Measurements from ENCODE around the gene GALNT5.

The GALNT5 gene

DNA sequence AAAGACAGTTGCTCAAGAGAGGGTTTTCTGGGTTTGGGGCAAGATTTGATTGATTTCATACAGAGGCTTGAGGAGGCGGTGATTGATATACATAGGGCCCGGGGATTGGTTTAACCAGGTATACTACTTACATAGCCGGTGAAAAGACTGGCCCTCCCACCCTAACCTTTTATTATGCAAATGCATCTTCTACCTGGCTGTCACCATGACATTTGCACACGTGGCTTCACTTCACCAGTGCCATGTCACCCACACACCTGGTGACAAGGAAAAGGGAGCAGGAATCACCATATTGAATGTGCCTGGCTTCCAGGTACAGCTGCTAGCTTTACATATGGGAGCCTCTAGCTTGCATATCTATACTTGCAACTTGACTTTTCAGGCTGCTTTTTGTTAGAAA is 58.4 kb downstream of the GALNT5 start:
- Histone ChIP-seq H3K27me3 (ENCODE audit: low read depth, low read length) (no peaks in the 10 kb centered on the region), H4K20me1 (ENCODE audit: insufficient read depth, low read length) (no peaks in the 10 kb centered on the region), H3K9ac (ENCODE audit: low read length) (no peak overlapping the region), H3K79me2 (ENCODE audit: low read length) (no peaks in the 10 kb centered on the region), H3K4me2 (ENCODE audit: low read length) (no peak overlapping the region), H2AFZ (ENCODE audit: low read depth, low read length) (no peak overlapping the region), H3K27ac (ENCODE audit: low read length) (no peak overlapping the region), H3K4me1 (ENCODE audit: low read length) (peaks cover 51% of the 10 kb centered on the region), H3K36me3 (replicated peaks; ENCODE audit: low read depth, low read length) (peaks cover 5% of the 10 kb centered on the region), H3K9me3 (ENCODE audit: insufficient read depth, low read length) (no peaks in the 10 kb centered on the region), H3K4me3 (ENCODE audit: low read length) (no peak overlapping the region)
- no peak for TF ChIP-seq EZH2phosphoT487 (IDR thresholded peaks at IDR 0.05; ENCODE audit: low read depth)
- TF ChIP-seq, protein P1, sequence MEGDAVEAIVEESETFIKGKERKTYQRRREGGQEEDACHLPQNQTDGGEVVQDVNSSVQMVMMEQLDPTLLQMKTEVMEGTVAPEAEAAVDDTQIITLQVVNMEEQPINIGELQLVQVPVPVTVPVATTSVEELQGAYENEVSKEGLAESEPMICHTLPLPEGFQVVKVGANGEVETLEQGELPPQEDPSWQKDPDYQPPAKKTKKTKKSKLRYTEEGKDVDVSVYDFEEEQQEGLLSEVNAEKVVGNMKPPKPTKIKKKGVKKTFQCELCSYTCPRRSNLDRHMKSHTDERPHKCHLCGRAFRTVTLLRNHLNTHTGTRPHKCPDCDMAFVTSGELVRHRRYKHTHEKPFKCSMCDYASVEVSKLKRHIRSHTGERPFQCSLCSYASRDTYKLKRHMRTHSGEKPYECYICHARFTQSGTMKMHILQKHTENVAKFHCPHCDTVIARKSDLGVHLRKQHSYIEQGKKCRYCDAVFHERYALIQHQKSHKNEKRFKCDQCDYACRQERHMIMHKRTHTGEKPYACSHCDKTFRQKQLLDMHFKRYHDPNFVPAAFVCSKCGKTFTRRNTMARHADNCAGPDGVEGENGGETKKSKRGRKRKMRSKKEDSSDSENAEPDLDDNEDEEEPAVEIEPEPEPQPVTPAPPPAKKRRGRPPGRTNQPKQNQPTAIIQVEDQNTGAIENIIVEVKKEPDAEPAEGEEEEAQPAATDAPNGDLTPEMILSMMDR (IDR thresholded peaks at IDR 0.05; ENCODE audit: low read depth, low read length), result no peak

DNA sequence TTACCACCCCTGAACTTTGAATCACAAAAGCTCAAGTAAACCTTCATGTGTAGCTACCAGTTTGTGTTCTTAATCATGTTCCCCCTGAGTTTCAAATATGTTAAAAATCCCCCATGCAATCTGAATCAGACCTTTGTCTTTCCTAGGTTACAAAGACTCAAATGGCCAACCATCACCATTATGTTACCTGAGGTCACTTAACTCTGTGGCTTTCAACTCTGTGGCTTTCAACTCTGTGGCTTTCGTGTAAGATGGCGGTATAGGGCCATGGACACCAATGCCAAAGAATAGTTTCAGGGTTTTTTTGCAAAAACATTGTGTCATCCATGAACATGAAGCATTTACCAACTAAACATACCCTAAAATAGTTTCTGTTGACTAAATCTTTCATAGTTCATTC is 61.4 kb downstream of the GALNT5 start:
- H3K79me2 ChIP-seq (ENCODE audit: low read length), result no peaks in the 10 kb centered on the region
- no peak overlapping the region for H3K27ac ChIP-seq (ENCODE audit: low read length)
- no peaks in the 10 kb centered on the region for H3K9me3 ChIP-seq (ENCODE audit: insufficient read depth, low read length)
- TF ChIP-seq EZH2phosphoT487 (IDR thresholded peaks at IDR 0.05; ENCODE audit: low read depth), result no peak
- TF ChIP-seq, protein P1 (IDR thresholded peaks at IDR 0.05; ENCODE audit: low read depth, low read length), result no peak
- no peak overlapping the region for H3K9ac ChIP-seq (ENCODE audit: low read length)
- H3K4me3 ChIP-seq (ENCODE audit: low read length), result no peak overlapping the region
- H3K4me2 ChIP-seq (ENCODE audit: low read length), result no peak overlapping the region
- H2AFZ ChIP-seq (ENCODE audit: low read depth, low read length), result no peak overlapping the region
- H3K36me3 ChIP-seq (replicated peaks; ENCODE audit: low read depth, low read length), result peaks cover 5% of the 10 kb centered on the region
- H4K20me1 ChIP-seq (ENCODE audit: insufficient read depth, low read length), result no peaks in the 10 kb centered on the region
- H3K4me1 ChIP-seq (ENCODE audit: low read length), result peaks cover 21% of the 10 kb centered on the region
- H3K27me3 ChIP-seq (ENCODE audit: low read depth, low read length), result no peaks in the 10 kb centered on the region

DNA sequence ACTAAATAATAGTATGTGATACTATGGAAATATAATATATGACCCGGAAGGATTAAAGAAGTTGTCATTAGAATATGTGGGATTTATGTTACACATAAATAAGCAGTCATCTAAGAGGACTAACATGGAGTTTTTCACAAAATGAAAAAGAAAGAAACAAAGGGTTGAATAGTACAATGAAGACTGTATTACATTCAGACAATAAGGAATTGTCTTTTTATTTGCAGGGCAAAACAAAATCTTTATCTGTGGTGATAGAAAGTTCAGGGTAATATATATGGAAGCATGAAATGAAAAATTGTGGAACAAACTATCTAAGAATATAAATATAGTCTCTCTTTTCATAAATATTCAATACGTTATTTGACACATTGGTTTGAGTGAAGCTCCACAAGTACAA is 62.3 kb downstream of the GALNT5 start:
- Histone ChIP-seq H3K27me3 (ENCODE audit: low read depth, low read length) (no peaks in the 10 kb centered on the region), H3K9ac (ENCODE audit: low read length) (no peak overlapping the region), H3K4me2 (ENCODE audit: low read length) (no peak overlapping the region), H3K27ac (ENCODE audit: low read length) (no peak overlapping the region), H3K79me2 (ENCODE audit: low read length) (no peaks in the 10 kb centered on the region), H2AFZ (ENCODE audit: low read depth, low read length) (no peak overlapping the region), H3K9me3 (ENCODE audit: insufficient read depth, low read length) (no peaks in the 10 kb centered on the region), H4K20me1 (ENCODE audit: insufficient read depth, low read length) (no peaks in the 10 kb centered on the region), H3K4me1 (ENCODE audit: low read length) (peaks cover 17% of the 10 kb centered on the region), H3K4me3 (ENCODE audit: low read length) (no peak overlapping the region), H3K36me3 (replicated peaks; ENCODE audit: low read depth, low read length) (peaks cover 5% of the 10 kb centered on the region)
- TF ChIP-seq EZH2phosphoT487 (IDR thresholded peaks at IDR 0.05; ENCODE audit: low read depth), result no peak
- TF ChIP-seq, protein P1 (IDR thresholded peaks at IDR 0.05; ENCODE audit: low read depth, low read length), result no peak

DNA sequence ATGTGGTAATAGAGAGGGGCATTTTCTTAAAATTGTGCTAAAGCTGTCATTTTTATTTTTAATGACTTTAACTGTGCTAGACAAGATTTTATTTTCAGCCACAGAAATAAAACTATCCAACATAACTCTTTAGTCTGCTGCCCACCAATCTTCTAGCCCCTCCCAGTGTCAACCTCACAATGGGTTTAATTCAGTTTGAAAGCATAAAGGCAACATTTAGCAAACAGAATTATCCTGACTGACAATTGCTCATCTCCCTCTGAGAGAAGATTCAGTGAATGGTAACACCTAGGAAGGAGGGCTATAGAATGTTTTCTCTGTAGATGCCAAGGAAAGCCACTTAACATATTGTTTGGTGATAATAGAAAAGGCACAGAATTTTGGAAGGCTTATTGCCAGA is 62.9 kb downstream of the GALNT5 start:
- H3K79me2 ChIP-seq (ENCODE audit: low read length), result no peaks in the 10 kb centered on the region
- TF ChIP-seq, protein P1 (IDR thresholded peaks at IDR 0.05; ENCODE audit: low read depth, low read length), result no peak
- no peak for TF ChIP-seq EZH2phosphoT487 (IDR thresholded peaks at IDR 0.05; ENCODE audit: low read depth)

More for the DNA sequence above, 62.9 kb downstream of the GALNT5 start:
- Histone ChIP-seq H3K9me3 (ENCODE audit: insufficient read depth, low read length) (no peaks in the 10 kb centered on the region), H2AFZ (ENCODE audit: low read depth, low read length) (no peak overlapping the region), H3K27me3 (ENCODE audit: low read depth, low read length) (no peaks in the 10 kb centered on the region), H3K9ac (ENCODE audit: low read length) (no peak overlapping the region), H3K36me3 (replicated peaks; ENCODE audit: low read depth, low read length) (peaks cover 5% of the 10 kb centered on the region), H3K27ac (ENCODE audit: low read length) (no peak overlapping the region), H4K20me1 (ENCODE audit: insufficient read depth, low read length) (no peaks in the 10 kb centered on the region), H3K4me3 (ENCODE audit: low read length) (no peak overlapping the region), H3K4me1 (ENCODE audit: low read length) (peaks cover 13% of the 10 kb centered on the region), H3K4me2 (ENCODE audit: low read length) (no peak overlapping the region)

All from OCI-LY3 (cell line).